HG02678 (cell line): Measurements from ENCODE around the gene LCN10.
"Not testable (repeated sequence)": the region's sequence is repeated elsewhere in the genome, so short reads cannot be mapped to it uniquely, and the experiment has no call there.

Source experiments
- ATAC-seq: cut with Tn5 transposase; IDR thresholded peaks from one replicate; pipeline ENCODE4 v1.9.1; 2021; ENCODE audit warnings: mild to moderate bottlenecking, moderate library complexity; ENCODE audit not compliant: unreplicated experiment

The LCN10 gene

GRCh38 chr9:136755302-136756133, 12.8 kb upstream of the LCN10 start:
- ATAC-seq = not testable (repeated sequence)

DNA sequence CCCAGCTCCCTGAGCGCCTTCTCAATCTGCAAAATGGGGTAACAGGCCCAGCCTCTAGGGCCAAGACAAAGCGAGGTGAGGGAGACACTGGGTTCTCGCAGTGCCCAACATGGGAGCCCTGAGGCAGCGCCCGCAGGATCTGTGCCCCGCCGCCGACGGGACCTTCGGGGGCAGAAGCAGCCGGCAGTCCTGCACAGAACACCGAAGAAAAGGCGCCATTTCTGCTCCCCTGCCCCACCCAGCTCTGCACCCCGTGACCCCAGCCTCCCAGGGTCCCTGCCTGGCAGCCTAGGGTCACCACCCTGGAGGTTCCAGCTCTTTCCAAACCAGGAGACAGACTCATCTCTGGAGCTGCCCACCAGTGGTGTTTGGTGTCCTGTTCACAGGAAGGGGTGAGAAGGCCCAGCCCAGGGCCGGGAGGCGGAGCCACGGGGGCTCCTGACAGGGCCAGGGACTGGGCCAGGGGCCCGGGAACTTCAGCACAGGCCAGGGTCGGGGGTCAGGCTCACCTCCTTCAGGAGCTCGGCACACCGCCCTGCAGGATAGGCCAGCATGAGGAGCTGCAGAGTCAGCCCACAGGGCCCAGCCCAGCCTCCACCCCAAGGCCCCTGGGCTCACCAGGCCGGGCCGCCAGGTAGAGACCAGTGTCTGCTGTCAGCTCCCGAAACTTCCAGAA, 12.0 kb upstream of the LCN10 start:
- ATAC-seq = no peak

DNA sequence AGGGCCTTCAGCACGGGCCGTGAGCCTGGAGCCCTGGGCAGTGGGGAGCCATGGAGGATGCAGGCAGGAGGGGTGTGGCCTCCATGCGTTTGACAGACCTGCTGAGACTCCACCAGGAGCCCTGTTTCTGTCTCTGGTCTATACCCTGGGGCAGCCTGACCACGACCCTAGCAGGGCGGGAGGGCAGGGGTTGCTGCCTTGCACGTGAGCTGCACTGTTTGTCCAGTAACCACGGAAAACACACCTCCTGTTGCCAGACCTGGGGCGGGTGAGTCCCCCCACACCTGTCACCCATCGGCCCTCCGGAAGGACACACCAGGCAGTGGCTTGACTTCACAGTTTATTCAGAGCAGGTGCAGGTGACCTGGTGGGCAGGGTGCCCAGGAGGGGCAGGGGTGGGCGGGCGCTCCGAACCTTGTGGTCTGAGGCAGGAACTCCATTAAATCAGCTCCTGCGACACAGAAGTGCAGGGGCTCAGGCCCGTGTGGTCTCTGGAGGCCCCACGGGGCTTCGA, 11.4 kb upstream of the LCN10 start:
- ATAC-seq = no peak

DNA sequence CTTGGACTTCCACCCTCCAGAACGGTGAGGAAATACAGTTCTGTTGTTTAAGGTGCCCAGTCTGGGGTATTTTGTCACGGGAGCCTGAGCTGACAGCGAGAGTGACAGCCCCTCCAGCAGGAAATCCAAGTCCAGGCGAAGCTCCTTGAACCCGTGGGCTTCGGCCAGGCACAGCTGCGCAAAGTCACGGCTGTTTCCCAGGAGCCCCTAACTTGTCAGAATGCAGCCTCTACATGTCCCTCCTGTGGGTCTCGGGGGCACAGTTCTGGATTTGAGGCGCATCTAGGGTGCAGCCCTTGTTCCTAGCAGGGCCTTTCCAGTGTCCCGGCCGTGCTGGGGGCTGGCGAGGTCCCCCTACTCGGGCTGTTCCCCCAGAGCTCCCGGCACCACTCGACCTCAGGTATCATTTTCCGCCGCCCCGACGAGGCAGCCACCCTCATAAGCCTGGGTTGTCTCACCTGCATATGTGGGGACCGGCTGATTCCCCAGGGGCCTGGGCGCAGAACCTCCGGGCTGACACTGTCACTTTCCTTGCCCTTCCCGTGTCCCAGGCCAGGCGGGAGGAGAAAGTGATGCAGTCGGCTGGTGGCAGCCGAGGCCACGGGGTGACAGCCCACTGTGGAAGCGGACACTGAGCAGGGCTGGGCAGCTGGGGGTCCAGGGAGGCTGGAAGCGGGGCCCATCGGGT, 10.8 kb upstream of the LCN10 start:
- no peak for ATAC-seq

GRCh38 chr9:136751814-136752213, 9.1 kb upstream of the LCN10 start:
- ATAC-seq = no peak

DNA sequence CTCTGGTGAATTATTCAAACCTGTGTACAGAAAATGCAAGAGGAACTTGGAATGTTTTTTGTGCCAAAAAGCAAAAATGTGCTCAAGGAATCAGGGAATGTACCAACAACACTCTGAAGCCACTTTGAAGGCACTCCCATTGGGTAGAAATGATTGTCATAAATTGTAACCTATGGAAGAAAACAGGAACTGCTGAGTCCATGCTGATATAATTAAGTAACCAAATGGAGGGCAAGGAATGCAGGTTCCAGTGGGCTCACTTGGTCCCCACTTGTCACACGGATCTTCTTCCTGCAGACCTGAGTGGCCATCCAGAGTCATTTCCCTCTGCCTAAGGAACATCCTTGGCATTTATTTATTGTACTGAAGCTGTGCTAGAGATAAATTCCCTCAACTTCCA, 8.5 kb upstream of the LCN10 start:
- ATAC-seq = no peak

DNA sequence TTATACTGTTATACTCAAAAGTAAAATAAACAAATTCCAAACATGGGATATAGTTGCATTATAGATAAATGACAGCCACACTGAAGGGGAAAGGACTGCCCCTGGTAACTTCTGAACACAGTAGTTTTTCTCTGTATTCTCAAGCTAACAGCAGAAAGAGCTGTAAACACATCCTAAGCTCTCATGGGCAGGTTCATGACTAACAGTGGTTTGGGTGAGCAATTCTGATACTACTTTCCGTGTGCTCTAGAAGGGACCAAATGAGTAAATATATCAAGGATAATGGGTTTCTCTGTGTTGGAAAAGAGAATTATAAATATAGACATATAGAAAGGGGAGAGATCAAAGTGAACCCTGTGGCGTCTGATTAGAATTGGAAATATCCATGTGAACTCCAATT, 7.8 kb upstream of the LCN10 start:
- ATAC-seq = no peak

DNA sequence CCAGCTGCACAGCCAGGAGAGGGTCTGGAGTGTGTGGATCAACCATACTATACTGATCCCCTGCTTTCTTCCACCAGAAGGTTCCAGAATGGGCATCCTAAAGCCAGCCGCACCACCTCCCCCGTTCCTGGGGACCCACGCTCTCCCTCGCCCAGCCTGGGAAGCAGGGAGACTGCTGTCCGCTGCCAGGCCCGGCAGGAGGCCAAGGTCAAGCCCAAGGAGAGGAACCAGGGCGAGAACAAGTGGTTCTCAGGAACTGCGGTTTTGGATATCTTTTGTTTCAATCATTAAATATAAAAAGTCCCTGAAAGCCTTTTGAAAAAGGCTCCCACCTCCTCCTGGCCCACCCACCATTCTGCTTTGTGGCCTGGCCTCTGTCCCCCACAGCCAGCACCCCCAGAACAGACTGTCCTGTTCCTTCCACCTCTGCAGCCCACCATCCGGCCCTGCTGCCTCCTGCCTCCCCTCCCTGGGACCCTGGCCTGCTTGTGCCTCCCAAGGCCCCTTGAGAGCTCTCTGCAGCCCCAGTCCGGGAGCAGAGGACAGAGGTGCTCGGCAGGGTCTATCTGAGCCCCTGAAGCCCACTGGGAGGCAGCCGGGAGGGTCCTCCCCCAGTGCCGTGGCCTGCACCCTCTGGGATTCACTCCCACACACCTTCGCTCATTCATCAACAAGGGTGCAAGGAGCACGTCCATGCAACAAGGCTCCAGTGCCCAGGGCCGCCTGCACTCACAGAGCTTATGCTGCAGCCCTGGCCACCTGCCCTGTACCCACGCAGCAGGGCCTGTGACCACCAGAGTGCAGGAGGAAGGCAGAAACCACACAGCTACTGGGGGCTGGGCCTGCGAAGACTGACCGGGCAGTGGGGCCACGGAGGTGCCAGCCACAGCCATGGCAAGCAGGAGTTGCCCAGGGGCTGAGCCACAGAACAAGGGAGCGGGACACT, 6.2 kb upstream of the LCN10 start:
- no peak for ATAC-seq

- ATAC-seq = no peak
These were observed 5.5 kb upstream of the LCN10 start, which contains the start of gene LCN6 for GRCh38 chr9:136748201-136748600. TSS of gene LCN6 (minus strand) at chr9:136748525. CDS start at chr9:136748483, 42 bp downstream.

GRCh38 chr9:136747161-136748060, 4.7 kb upstream of the LCN10 start:
- ATAC-seq = no peak

DNA sequence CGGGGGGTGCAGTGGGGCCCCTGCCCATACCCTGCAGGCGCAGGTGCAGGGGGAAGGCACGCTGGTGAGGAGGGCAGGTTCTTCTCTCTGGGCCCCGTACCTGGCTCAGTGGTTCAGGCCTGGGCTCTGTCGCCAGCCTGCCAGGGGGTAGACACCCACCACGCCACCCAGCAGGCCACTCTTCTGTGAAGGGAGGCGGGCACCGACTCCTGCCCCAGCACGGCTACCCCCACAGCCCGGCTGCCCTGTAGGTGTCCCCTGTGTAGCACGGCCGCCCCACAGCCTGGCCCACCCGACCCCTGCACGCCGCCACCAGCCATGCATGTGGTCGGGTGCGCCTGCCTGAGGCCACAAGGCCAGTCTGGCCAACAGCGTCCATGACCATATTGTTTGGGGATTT, 3.9 kb upstream of the LCN10 start:
- ATAC-seq = no peak

DNA sequence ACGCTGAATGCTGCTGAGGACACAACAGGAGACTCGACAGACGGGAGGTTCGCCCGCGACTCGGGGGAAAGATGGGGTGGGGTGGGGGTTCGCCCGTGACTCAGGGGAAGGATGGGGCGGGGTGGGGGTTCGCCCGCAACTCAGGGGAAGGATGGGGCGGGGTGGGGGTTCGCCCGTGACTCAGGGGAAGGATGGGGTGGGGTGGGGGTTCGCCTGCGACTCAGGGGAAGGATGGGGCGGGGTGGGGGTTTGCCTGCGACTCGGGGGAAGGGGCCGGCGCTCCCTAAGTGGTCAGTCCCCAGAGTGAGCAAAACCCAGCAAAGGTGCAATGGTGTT, 3.4 kb upstream of the LCN10 start:
- ATAC-seq = no peak

GRCh38 chr9:136745389-136746154, 2.8 kb upstream of the LCN10 start:
- ATAC-seq = no peak

- no peak for ATAC-seq
These were observed 2.0 kb upstream of the LCN10 start for GRCh38 chr9:136744773-136745172.

GRCh38 chr9:136743639-136744211, 985 bp upstream of the LCN10 start:
- ATAC-seq = no peak

DNA sequence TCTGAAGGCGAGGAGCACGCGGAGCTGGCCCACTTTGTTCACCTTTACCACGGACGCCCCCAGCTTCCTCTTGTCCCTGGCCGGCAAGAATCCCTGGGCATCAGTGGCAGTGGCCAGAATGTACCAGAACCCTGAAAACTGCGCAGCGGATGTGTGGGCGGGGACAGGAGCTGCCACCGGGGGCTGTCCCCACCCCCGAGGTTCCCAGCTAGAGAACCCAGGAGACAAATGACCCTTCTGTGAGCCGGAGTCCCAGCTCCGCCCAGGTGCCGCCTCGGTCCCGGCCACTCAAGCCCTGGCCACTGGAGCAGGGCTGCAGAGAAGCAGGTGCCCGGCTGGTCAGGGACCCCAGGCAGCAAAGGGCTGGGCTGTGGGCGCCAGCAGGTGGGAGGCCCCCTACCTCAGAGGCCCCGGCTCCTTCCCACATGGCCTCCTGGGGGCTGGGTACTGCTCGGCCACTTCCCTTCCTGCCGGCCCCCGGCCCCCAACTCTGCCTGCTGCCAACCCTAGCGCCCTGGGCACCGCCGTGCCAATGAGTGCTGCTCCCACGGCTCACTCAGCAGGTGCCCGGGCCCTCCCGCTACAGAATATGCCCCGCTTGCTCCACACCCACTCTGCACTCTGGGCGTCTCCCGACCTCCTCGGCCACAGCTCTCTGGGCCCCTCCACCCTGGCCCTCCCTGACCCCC, 713 bp downstream of the LCN10 start:
- no peak for ATAC-seq

GRCh38 chr9:136740971-136741882, 1.5 kb downstream of the LCN10 start:
- no peak for ATAC-seq
